Testis (tissue), 2 donors: Measurements from ENCODE around the gene MINDY3.

Source experiments
- CTCF ChIP-seq, 3 experiments: fragments of 450-650 bp in 2 of 3; fragments of 200-600 bp in 1 of 3; sonication (generic) in 1 of 3; IDR thresholded peaks; one replicate each; pipeline ENCODE4 v1.5.1; 2016 to 2019; ENCODE audit warnings: antibody characterized with exemption in 3 of 3, mild to moderate bottlenecking in 2 of 3, moderate library complexity in 1 of 3
- POLR2A ChIP-seq: fragments of 450-650 bp; IDR thresholded peaks from one replicate; pipeline ENCODE4 v1.6.1; 2017; ENCODE audit warnings: antibody characterized with exemption, mild to moderate bottlenecking, moderate library complexity

- no peak for TF ChIP-seq CTCF (IDR thresholded peaks at IDR 0.05)
- no peak for TF ChIP-seq POLR2A
Observed at GRCh38 chr10:15871823-15872222, 11.5 kb upstream of the MINDY3 start.
